Activated CD4-positive, alpha-beta memory T cell treated with anti-CD3 and anti-CD28 coated beads, Interleukin-2, amount 10 ng/mL, durations not matched to agents 7 days and 5 days (primary cell): ENCODE results near the gene NADSYN1. TPM values are rescaled to one million over a fixed set of nuclear protein-coding genes. Genes with fewer than 3 reads are reported as not detected.

Experiments used
- CTCF ChIA-PET: fragments of 350-600 bp; sonication (Branson Sonifier 250); formaldehyde crosslinking; loops from one replicate; lab custom pipeline; 2021; ENCODE audit warnings: antibody characterized with exemption, inconsistent platforms; lab: Charles Lee
- POLR2A ChIA-PET: fragments of 350-600 bp; sonication (Branson Sonifier 250); formaldehyde crosslinking; loops from one replicate; lab custom pipeline; 2021; ENCODE audit warnings: antibody characterized with exemption; lab: Charles Lee
- DNase-seq: peaks from one replicate; pipeline ENCODE4 v3.0.0-alpha.2; 2020
- H3K27ac Mint-ChIP-seq: one replicate; pipeline ENCODE4 v1.8.0; 2021; ENCODE audit warnings: mild to moderate bottlenecking, mixed read lengths
- H3K27me3 Mint-ChIP-seq: one replicate; pipeline ENCODE4 v1.8.0; 2021; ENCODE audit warnings: mixed read lengths
- H3K36me3 Mint-ChIP-seq: one replicate; pipeline ENCODE4 v1.8.0; 2021; ENCODE audit warnings: low read depth, mixed read lengths
- H3K4me1 Mint-ChIP-seq: one replicate; pipeline ENCODE4 v1.8.0; 2021; ENCODE audit warnings: mixed read lengths
- H3K4me3 Mint-ChIP-seq: one replicate; pipeline ENCODE4 v1.8.0; 2021; ENCODE audit warnings: mild to moderate bottlenecking, mixed read lengths
- H3K9me3 Mint-ChIP-seq: one replicate; pipeline ENCODE4 v1.8.0; 2021; ENCODE audit warnings: mixed read lengths
- total RNA-seq, 2 experiments: library from RNA; stranded (reverse); gene quantifications; one replicate each; pipeline ENCODE4 v1.2.3, GENCODE V29; 2021

The NADSYN1 gene
- total RNA-seq, 2 experiments from 2014 or later, result 141 to 142 TPM

DNA sequence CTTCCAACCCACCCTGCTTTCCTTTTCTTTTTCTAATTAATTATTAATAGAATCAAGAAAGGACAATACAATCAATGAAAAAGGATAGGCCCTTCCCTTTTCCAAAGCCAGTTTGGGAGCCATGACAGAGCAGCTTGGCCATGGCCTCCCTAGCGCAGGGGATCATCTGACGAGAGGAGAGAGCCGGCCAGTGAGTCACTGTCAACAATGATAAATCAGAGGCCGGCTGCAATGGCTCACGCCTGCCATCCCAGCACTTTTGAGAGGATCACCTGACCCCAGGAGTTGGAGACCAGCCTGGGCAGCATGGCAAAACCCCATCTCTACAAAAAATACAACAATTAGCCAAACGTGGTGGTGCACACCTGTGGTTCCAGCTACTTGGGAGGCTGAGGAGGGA, 46.5 kb downstream of the NADSYN1 start:
- no peak overlapping the region for H3K4me3 Mint-ChIP-seq
- ChIA-PET POLR2A (no interaction called here), CTCF (no interaction called here)
- H3K27me3 Mint-ChIP-seq, result no peaks in the 10 kb centered on the region
- H3K27ac Mint-ChIP-seq, result no peak overlapping the region
- H3K36me3 Mint-ChIP-seq, result peaks cover 66% of the 10 kb centered on the region
- peaks cover 5% of the 10 kb centered on the region for H3K4me1 Mint-ChIP-seq
- no peak for DNase-seq
- no peaks in the 10 kb centered on the region for H3K9me3 Mint-ChIP-seq

- CTCF ChIA-PET, result no interaction called here
- DNase-seq, result no peak
- peaks cover 65% of the 10 kb centered on the region for H3K36me3 Mint-ChIP-seq
- POLR2A ChIA-PET, result no interaction called here
- H3K27me3 Mint-ChIP-seq, result no peaks in the 10 kb centered on the region
- H3K27ac Mint-ChIP-seq, result no peak overlapping the region
- H3K4me3 Mint-ChIP-seq, result no peak overlapping the region
- H3K4me1 Mint-ChIP-seq, result peaks cover 5% of the 10 kb centered on the region
- no peaks in the 10 kb centered on the region for H3K9me3 Mint-ChIP-seq
Measured at GRCh38 chr11:71500601-71501021, 47.6 kb downstream of the NADSYN1 start.

- CTCF ChIA-PET, result no interaction called here
- H3K4me3 Mint-ChIP-seq, result no peak overlapping the region
- POLR2A ChIA-PET, result no interaction called here
Measured at GRCh38 chr11:71501071-71501985, 48.3 kb downstream of the NADSYN1 start.

DNA sequence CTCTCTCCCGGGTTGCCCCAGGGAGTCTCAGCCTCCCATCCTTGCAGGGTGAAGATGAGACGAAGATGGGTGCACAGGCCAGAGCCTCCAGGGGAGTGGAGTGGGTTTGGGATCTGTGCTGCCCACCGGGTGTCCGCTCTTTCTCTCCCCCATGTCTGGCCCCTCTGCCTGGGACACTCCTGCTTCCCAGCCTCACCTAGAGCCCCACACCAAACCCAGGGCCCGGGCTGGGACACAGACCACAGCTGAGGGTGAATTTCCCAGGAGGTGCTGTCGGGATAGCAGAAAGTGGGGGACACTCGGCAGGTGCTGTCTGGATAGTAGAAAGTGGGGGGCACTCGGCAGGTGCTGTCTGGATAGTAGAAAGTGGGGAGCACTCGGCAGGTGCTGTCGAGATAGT, 49.0 kb downstream of the NADSYN1 start:
- CTCF ChIA-PET, result no interaction called here

More at GRCh38 chr11:71501071-71501985, 48.3 kb downstream of the NADSYN1 start:
- H3K27ac Mint-ChIP-seq, result no peak overlapping the region
- no peaks in the 10 kb centered on the region for H3K9me3 Mint-ChIP-seq
- peak; percentile 8 for DNase-seq
- no peaks in the 10 kb centered on the region for H3K27me3 Mint-ChIP-seq
- H3K36me3 Mint-ChIP-seq, result peaks cover 68% of the 10 kb centered on the region
- H3K4me1 Mint-ChIP-seq, result peaks cover 5% of the 10 kb centered on the region

GRCh38 chr11:71502871-71503435, 50.0 kb downstream of the NADSYN1 start:
- Mint-ChIP-seq H3K27me3 (no peaks in the 10 kb centered on the region), H3K36me3 (peaks cover 65% of the 10 kb centered on the region), H3K4me1 (peaks cover 5% of the 10 kb centered on the region), H3K27ac (no peak overlapping the region), H3K9me3 (peaks cover 5% of the 10 kb centered on the region), H3K4me3 (no peak overlapping the region)
- ChIA-PET CTCF (no interaction called here), POLR2A (no interaction called here)
- DNase-seq, result peak; percentile 13

More for the DNA sequence above, 49.0 kb downstream of the NADSYN1 start:
- Mint-ChIP-seq H3K4me3 (no peak overlapping the region), H3K9me3 (peaks cover 4% of the 10 kb centered on the region), H3K36me3 (peaks cover 69% of the 10 kb centered on the region), H3K4me1 (peaks cover 5% of the 10 kb centered on the region), H3K27ac (no peak overlapping the region), H3K27me3 (no peaks in the 10 kb centered on the region)
- POLR2A ChIA-PET, result no interaction called here
- DNase-seq, result peak; percentile 12

- H3K9me3 Mint-ChIP-seq, result peaks cover 7% of the 10 kb centered on the region
- H3K4me3 Mint-ChIP-seq, result no peak overlapping the region
Measured at GRCh38 chr11:71504531-71504930, 51.5 kb downstream of the NADSYN1 start.

GRCh38 chr11:71505001-71505400, 52.0 kb downstream of the NADSYN1 start:
- Mint-ChIP-seq H3K27ac (no peak overlapping the region), H3K9me3 (peaks cover 11% of the 10 kb centered on the region), H3K27me3 (no peaks in the 10 kb centered on the region), H3K4me3 (no peak overlapping the region), H3K36me3 (peaks cover 49% of the 10 kb centered on the region), H3K4me1 (no peaks in the 10 kb centered on the region)
- CTCF ChIA-PET, result no interaction called here
- no peak for DNase-seq
- POLR2A ChIA-PET, result no interaction called here

More at GRCh38 chr11:71504531-71504930, 51.5 kb downstream of the NADSYN1 start:
- ChIA-PET POLR2A (no interaction called here), CTCF (no interaction called here)
- Mint-ChIP-seq H3K27me3 (no peaks in the 10 kb centered on the region), H3K36me3 (peaks cover 50% of the 10 kb centered on the region), H3K27ac (no peak overlapping the region), H3K4me1 (no peaks in the 10 kb centered on the region)
- no peak for DNase-seq

DNA sequence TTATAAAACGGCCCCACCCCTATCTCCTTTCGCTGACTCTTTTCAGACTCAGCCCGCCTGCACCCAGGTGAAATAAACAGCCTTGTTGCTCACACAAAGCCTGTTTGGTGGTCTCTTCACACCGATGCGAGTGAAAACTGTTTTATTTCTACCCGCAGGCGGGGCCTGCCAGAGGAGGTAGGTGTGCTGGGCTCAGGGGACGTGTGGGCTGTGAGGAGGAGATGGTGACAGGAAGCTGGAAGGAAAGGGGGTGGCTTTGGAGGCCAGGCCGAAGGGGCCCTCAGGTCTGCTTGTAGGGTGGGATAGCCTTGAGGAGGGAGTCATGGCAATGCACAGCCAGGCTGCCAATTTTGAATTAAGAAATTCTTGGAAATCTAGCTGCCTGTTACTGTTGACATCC, 52.8 kb downstream of the NADSYN1 start:
- CTCF ChIA-PET, result no interaction called here

DNA sequence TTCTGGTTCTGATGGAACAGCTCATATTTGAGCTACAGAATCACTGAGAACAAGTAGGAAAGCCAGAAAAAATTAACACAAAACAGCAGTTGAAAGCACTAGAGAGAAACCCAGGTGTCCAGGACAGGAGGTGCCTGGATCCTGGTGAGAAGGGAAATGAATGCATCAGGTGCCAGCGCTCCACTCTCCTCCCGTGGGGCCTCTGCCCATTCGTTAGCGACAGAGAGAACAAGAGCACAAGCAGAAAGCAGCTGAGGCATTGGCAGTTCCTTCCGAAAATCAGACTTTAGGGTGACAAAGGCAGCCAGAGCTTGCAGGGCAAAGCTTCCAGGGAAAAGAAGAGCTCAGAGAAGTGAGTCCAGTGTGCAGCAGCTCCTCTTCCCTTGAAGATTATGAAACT, 54.1 kb downstream of the NADSYN1 start:
- no peaks in the 10 kb centered on the region for H3K27me3 Mint-ChIP-seq
- no peaks in the 10 kb centered on the region for H3K4me1 Mint-ChIP-seq
- peaks cover 33% of the 10 kb centered on the region for H3K36me3 Mint-ChIP-seq
- ChIA-PET CTCF (interaction anchor here (1.1 kb wide), 1 partner anchor 13 kb away, joined by 3 read pairs; no protein-coding TSS in a partner anchor), POLR2A (interaction anchor here (1.0 kb wide), 1 partner anchor 43 kb away, joined by 3 read pairs; no protein-coding TSS in a partner anchor)
- no peak overlapping the region for H3K4me3 Mint-ChIP-seq
- H3K27ac Mint-ChIP-seq, result no peak overlapping the region
- no peak for DNase-seq
- peaks cover 22% of the 10 kb centered on the region for H3K9me3 Mint-ChIP-seq

More for the DNA sequence above, 52.8 kb downstream of the NADSYN1 start:
- DNase-seq, result no peak
- Mint-ChIP-seq H3K36me3 (peaks cover 42% of the 10 kb centered on the region), H3K9me3 (peaks cover 19% of the 10 kb centered on the region), H3K4me3 (no peak overlapping the region), H3K4me1 (no peaks in the 10 kb centered on the region), H3K27me3 (no peaks in the 10 kb centered on the region), H3K27ac (no peak overlapping the region)
- POLR2A ChIA-PET, result interaction anchor here (0.6 kb wide), 1 partner anchor 53 kb away, joined by 3 read pairs; no protein-coding TSS in a partner anchor

- CTCF ChIA-PET, result no interaction called here
- Mint-ChIP-seq H3K4me1 (no peaks in the 10 kb centered on the region), H3K27ac (no peak overlapping the region), H3K27me3 (no peaks in the 10 kb centered on the region), H3K36me3 (no peaks in the 10 kb centered on the region), H3K4me3 (no peak overlapping the region), H3K9me3 (peaks cover 9% of the 10 kb centered on the region)
- no peak for DNase-seq
- POLR2A ChIA-PET, result no interaction called here
Measured at GRCh38 chr11:71518506-71519471, 65.8 kb downstream of the NADSYN1 start.

DNA sequence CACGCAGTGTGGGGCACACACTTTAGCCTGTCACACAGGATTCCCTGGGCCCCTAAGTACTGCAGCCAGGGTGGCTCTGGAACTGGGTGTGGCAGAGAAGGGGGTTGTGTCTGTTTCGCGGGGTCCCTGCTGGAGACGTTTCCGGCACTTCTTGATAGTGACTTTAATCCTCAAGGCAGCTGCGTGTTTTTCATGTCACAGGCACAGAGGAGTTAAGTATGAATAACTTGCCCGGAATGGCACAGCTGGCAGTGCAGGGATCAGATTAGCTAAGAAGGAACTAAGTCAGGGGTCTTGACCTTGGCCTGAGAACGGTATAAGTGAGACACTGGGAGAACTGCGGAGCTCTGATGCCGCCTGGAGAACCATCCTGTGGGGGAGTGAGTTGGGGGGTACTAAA, 66.5 kb downstream of the NADSYN1 start:
- ChIA-PET POLR2A (no interaction called here), CTCF (no interaction called here)
- Mint-ChIP-seq H3K36me3 (no peaks in the 10 kb centered on the region), H3K9me3 (peaks cover 9% of the 10 kb centered on the region), H3K4me1 (no peaks in the 10 kb centered on the region), H3K4me3 (no peak overlapping the region), H3K27me3 (no peaks in the 10 kb centered on the region), H3K27ac (no peak overlapping the region)
- DNase-seq, result no peak

DNA sequence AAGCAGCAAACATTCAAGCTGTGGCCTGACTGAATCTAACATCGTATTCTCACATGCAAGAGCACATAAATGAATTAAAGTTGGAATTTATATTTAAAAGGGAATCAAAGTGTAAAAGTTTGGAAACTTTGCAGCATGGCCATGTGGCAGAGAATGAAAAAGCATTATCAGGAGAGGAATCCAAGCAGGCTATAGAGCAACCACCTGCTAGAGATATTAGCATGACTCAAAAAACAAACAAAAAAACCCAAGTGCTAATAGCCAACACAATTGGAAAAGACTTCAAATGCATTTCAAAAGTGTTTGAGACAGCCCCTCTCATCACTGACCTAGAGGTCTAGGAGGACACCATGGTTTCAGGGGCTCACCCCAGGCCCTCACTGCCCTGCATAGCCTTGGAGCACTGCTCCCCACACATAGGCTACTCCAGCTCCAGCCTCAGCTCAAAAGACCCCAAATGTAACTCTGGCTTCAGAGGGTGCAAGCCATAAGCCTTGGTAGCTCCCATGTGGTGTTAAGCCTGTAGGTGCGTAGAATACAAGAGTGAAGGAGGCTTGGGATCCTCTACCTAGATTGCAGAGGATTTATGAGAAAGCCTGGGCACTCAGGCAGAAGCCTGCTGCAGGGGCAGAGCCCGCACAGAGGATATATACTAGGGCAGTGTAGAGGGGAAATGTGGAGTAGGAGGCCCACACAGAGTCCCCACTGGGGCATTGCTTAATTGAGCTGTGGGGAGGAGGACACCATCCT, 72.4 kb downstream of the NADSYN1 start:
- ChIA-PET POLR2A (no interaction called here), CTCF (no interaction called here)
- peaks cover 9% of the 10 kb centered on the region for H3K9me3 Mint-ChIP-seq
- H3K4me1 Mint-ChIP-seq, result no peaks in the 10 kb centered on the region
- no peaks in the 10 kb centered on the region for H3K36me3 Mint-ChIP-seq
- peaks cover 2% of the 10 kb centered on the region for H3K27me3 Mint-ChIP-seq
- no peak overlapping the region for H3K4me3 Mint-ChIP-seq
- no peak for DNase-seq
- H3K27ac Mint-ChIP-seq, result no peak overlapping the region
